Endothelial cell of umbilical vein (primary cell): ENCODE measurements around the gene KLRF1. TPM values are rescaled to one million over a fixed set of nuclear protein-coding genes. Genes with fewer than 3 reads are reported as not detected.

Experiments used
- BruUV-seq: library from RNA; stranded (reverse); fragments of 400-500 nt; replicated peaks from 2 replicates; lab custom pipeline; 2021; lab: Mats Ljungman, UMichigan
- CTCF ChIA-PET: fragments of 300-600, 350-600 bp; sonication (Branson Sonifier 250); formaldehyde crosslinking; loops from one replicate; lab custom pipeline; 2021; ENCODE audit warnings: antibody characterized with exemption, inconsistent platforms; lab: Charles Lee
- POLR2A ChIA-PET: fragments of 300-600, 350-600 bp; sonication (Branson Sonifier 250); formaldehyde crosslinking; loops from one replicate; lab custom pipeline; 2021; ENCODE audit warnings: antibody characterized with exemption, inconsistent platforms; lab: Charles Lee
- DNase-seq: peaks from one replicate; pipeline ENCODE4 v3.0.0-alpha.2; 2011; ENCODE audit warnings: low read depth, low spot score
- FAIRE-seq: peaks from 2 replicates; lab custom pipeline; 2011; peaks lifted over from hg19 to GRCh38; lab: Jason Lieb, UNC
- H2AFZ ChIP-seq: 2 replicates; pipeline ENCODE4 v1.6.0; 2012; ENCODE audit warnings: low read depth, low read length, control low read depth, inconsistent platforms
- H3K27ac ChIP-seq: 2 replicates; pipeline ENCODE4 v1.5.1; 2011; ENCODE audit warnings: low read depth, mild to moderate bottlenecking, control low read depth, low read length, moderate library complexity; ENCODE audit not compliant: insufficient read depth
- H3K27me3 ChIP-seq, 2 experiments: 2 replicates each; pipeline versions ENCODE4 v1.6.0 to v1.6.1; 2011; ENCODE audit warnings: low read length in 2 of 2, mixed read lengths in 1 of 2; ENCODE audit not compliant: control insufficient read depth in 2 of 2, insufficient read depth in 2 of 2
- H3K36me3 ChIP-seq, 2 experiments: 2 replicates in 1 of 2; 3 replicates in 1 of 2; pipeline ENCODE4 v1.5.1; 2011; ENCODE audit warnings: low read length in 2 of 2, mild to moderate bottlenecking in 1 of 2, moderate library complexity in 1 of 2; ENCODE audit not compliant: control insufficient read depth in 2 of 2, insufficient read depth in 2 of 2; ENCODE audit errors: extremely low read depth in 1 of 2
- H3K4me1 ChIP-seq: 3 replicates; pipeline ENCODE4 v1.5.1; 2011; ENCODE audit warnings: mild to moderate bottlenecking, low read length; ENCODE audit not compliant: control insufficient read depth, insufficient read depth; ENCODE audit errors: extremely low read depth
- H3K4me2 ChIP-seq: 2 replicates; pipeline ENCODE4 v1.6.1; 2011; ENCODE audit warnings: low read length, control low read depth, mixed read lengths; ENCODE audit not compliant: insufficient read depth
- H3K4me3 ChIP-seq, 3 experiments: fragments of 200-600 bp in 1 of 3; sonication (generic), shearing (Covaris generic) in 1 of 3; replicated peaks in 1 of 3; 2 replicates each; pipeline ENCODE4 v1.5.1; 2011 to 2016; ENCODE audit warnings: control low read depth in 3 of 3, low read length in 3 of 3, mild to moderate bottlenecking in 2 of 3, inconsistent platforms in 1 of 3, low read depth in 1 of 3, moderate library complexity in 1 of 3; ENCODE audit not compliant: insufficient read depth in 1 of 3
- H3K79me2 ChIP-seq: 2 replicates; pipeline ENCODE4 v1.6.0; 2012; ENCODE audit warnings: low read length, inconsistent platforms; ENCODE audit not compliant: control insufficient read depth, insufficient read depth
- H3K9ac ChIP-seq: replicated peaks from 2 replicates; pipeline ENCODE3; 2011; ENCODE audit warnings: low read length, control low read depth; ENCODE audit not compliant: insufficient read depth; ENCODE audit errors: extremely low read depth
- H3K9me1 ChIP-seq: replicated peaks from 3 replicates; pipeline ENCODE4 v1.6.0; 2011; ENCODE audit warnings: mild to moderate bottlenecking, low read length; ENCODE audit not compliant: control insufficient read depth, insufficient read depth; ENCODE audit errors: extremely low read depth
- H3K9me3 ChIP-seq: replicated peaks from 2 replicates; pipeline ENCODE4 v1.5.1; 2012; ENCODE audit warnings: low read length, inconsistent platforms; ENCODE audit not compliant: control insufficient read depth, insufficient read depth
- H4K20me1 ChIP-seq: replicated peaks from 2 replicates; pipeline ENCODE3; 2011; ENCODE audit warnings: mild to moderate bottlenecking, low read length; ENCODE audit not compliant: control insufficient read depth, insufficient read depth; ENCODE audit errors: extremely low read depth
- EZH2 ChIP-seq: IDR thresholded peaks from 2 replicates; pipeline ENCODE4 v1.6.1; 2012; ENCODE audit warnings: borderline replicate concordance, low read depth, mild to moderate bottlenecking, moderate library complexity, low read length, inconsistent platforms; ENCODE audit not compliant: severe bottlenecking
- FOS ChIP-seq: IDR thresholded peaks from 2 replicates; pipeline ENCODE4 v1.6.1; 2011; ENCODE audit warnings: mild to moderate bottlenecking, low read length, moderate library complexity, borderline replicate concordance; ENCODE audit not compliant: insufficient read depth
- GATA2 ChIP-seq: IDR thresholded peaks from 2 replicates; pipeline ENCODE4 v1.7.0; 2011; ENCODE audit warnings: low read depth, mild to moderate bottlenecking, moderate library complexity, mixed read lengths, low read length; ENCODE audit not compliant: insufficient read length, insufficient read depth
- JUN ChIP-seq: IDR thresholded peaks from 2 replicates; pipeline ENCODE4 v1.6.1; 2011; ENCODE audit warnings: borderline replicate concordance, low read depth; ENCODE audit not compliant: insufficient read length, insufficient read depth
- MYC ChIP-seq: IDR thresholded peaks from one replicate; pipeline ENCODE4 v1.6.1; 2011; ENCODE audit warnings: mild to moderate bottlenecking, low read depth, low read length
- POLR2A ChIP-seq: IDR thresholded peaks from 2 replicates; pipeline ENCODE4 v1.6.1; 2012; ENCODE audit warnings: low read depth, mild to moderate bottlenecking, control low read depth, low read length
- POLR2AphosphoS5 ChIP-seq: IDR thresholded peaks from 2 replicates; pipeline ENCODE4 v1.6.1; 2012; ENCODE audit warnings: low read depth, mild to moderate bottlenecking, control low read depth, low read length, moderate library complexity; ENCODE audit not compliant: insufficient read depth
- dilution Hi-C: fragments of 300-500 bp; cut with MboI; formaldehyde crosslinking; loops from one replicate; pipeline ENCODE4 v1.15.0; 2019; ENCODE audit warnings: low sequenced_read_pairs; ENCODE audit not compliant: extremely low pct_ligation_motif_present
- intact Hi-C: fragments of 100-400 bp; cut with micrococcal nuclease; formaldehyde crosslinking; loops from one replicate; pipeline ENCODE4 v1.10.0; 2022
- polyA plus RNA-seq, 4 experiments: library from polyadenylated mRNA; depleted of rRNA in 3 of 4; stranded (reverse) in 3 of 4; unstranded in 1 of 4; fragments of >200 nt; gene quantifications; 2 replicates each; pipeline versions ENCODE4 v1.2.1 to v1.2.3, GENCODE V29; 2011 to 2012; ENCODE audit warnings: missing spikeins in 1 of 4
- total RNA-seq: library from RNA; stranded (reverse); gene quantifications from 2 replicates; pipeline ENCODE4 v1.2.3, GENCODE V29; 2021
- TF ChIP-seq, protein P1 (sequence below): IDR thresholded peaks from 2 replicates; pipeline ENCODE4 v1.6.1; 2011; ENCODE audit not compliant: insufficient read depth, insufficient read length
- TF ChIP-seq, protein P2 (sequence below), 2 donors: IDR thresholded peaks; 1 replicate in 1 of 2; 2 replicates in 1 of 2; pipeline ENCODE4 v1.5.1; 2011; ENCODE audit warnings: low read length in 2 of 2, mild to moderate bottlenecking in 2 of 2, moderate library complexity in 2 of 2, control low read depth in 1 of 2, inconsistent platforms in 1 of 2, low read depth in 1 of 2; ENCODE audit not compliant: insufficient read depth in 1 of 2; ENCODE audit errors: extremely low read depth in 1 of 2

Gene KLRF1
- total and polyA plus RNA-seq, 2 donors (not counting 3 experiments of a cell fraction or from before 2014, with no cell fraction given): not detected

DNA sequence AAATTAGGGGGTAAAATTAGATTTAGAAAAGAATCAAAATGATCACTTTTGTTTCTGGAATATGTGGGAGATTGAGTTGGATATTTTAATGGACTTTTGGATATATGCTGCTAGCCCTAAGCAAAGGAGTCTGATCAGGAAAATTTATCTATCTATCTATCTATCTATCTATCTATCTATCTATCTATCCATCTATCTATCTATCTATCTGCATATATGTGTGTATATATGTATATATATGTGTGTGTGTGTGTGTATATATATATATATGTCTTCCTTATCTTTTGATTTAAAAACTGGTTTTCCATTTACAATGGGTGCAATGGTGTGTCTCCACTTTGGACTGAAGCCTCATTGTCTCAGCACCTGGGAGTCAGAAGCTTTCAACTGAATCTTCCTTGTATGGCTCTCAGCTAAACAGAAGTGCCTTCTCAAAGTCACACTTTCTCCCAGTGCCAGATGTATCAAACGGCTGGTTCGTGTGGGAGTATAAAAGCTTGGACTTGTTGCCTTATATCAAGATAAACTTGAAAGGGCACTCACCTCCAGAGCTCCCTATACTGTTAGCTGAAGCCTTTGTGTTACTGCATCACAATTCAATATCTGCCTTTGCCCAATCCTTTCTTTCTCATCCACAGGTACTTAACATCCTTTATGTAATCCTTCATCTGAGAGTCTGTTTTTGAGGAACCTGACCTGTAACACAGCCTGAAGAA, 34.9 kb upstream of the KLRF1 start:
- TF ChIP-seq, protein P1, sequence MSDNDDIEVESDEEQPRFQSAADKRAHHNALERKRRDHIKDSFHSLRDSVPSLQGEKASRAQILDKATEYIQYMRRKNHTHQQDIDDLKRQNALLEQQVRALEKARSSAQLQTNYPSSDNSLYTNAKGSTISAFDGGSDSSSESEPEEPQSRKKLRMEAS: no peak
- TF ChIP-seq POLR2A (no peak), JUN (no peak), MYC (no peak), FOS (no peak), EZH2 (no peak), POLR2AphosphoS5 (no peak), GATA2 (no peak)
- TF ChIP-seq, protein P2, sequence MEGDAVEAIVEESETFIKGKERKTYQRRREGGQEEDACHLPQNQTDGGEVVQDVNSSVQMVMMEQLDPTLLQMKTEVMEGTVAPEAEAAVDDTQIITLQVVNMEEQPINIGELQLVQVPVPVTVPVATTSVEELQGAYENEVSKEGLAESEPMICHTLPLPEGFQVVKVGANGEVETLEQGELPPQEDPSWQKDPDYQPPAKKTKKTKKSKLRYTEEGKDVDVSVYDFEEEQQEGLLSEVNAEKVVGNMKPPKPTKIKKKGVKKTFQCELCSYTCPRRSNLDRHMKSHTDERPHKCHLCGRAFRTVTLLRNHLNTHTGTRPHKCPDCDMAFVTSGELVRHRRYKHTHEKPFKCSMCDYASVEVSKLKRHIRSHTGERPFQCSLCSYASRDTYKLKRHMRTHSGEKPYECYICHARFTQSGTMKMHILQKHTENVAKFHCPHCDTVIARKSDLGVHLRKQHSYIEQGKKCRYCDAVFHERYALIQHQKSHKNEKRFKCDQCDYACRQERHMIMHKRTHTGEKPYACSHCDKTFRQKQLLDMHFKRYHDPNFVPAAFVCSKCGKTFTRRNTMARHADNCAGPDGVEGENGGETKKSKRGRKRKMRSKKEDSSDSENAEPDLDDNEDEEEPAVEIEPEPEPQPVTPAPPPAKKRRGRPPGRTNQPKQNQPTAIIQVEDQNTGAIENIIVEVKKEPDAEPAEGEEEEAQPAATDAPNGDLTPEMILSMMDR (IDR thresholded peaks at IDR 0.05; ENCODE audit: extremely low read depth in 1 of 2, insufficient read depth in 1 of 2, low read depth in 1 of 2, low read length in 2 of 2): no peak
- intact Hi-C loops: no loop called here
- H3K9me3 ChIP-seq: no peaks in the 10 kb centered on the region
- no peaks in the 10 kb centered on the region for H3K9me1 ChIP-seq
- H3K27ac ChIP-seq: peak overlapping the region; percentile 36
- peaks cover 37% of the 10 kb centered on the region for H3K4me1 ChIP-seq
- H3K4me3 ChIP-seq: no peak overlapping the region
- H3K79me2 ChIP-seq: no peaks in the 10 kb centered on the region
- dilution Hi-C loops: no loop called here
- H4K20me1 ChIP-seq: no peaks in the 10 kb centered on the region
- peak overlapping the region; percentile 60 for H2AFZ ChIP-seq
- H3K4me2 ChIP-seq: peak overlapping the region; percentile 82
- BruUV-seq: TSS peak; percentile 65
- CTCF ChIA-PET: interaction anchor here (0.7 to 1.6 kb wide), 3 partner anchors 17 to 49 kb away, joined by 3 to 17 read pairs (median 3); no protein-coding TSS in a partner anchor
- DNase-seq (no peak), FAIRE-seq (peak; percentile 55)
- POLR2A ChIA-PET: no interaction called here
- H3K9ac ChIP-seq: no peak overlapping the region
- H3K36me3 ChIP-seq: no peaks in the 10 kb centered on the region
- H3K27me3 ChIP-seq: no peaks in the 10 kb centered on the region
